DND-41 (cell line): ENCODE measurements around the gene TNFAIP8.

Source experiments
- ATAC-seq: fragments of 200-7000 bp; cut with Tn5 transposase; 3 replicates; pipeline ENCODE4 v1.9.1; 2021; ENCODE audit warnings: low read depth; ENCODE audit not compliant: insufficient read depth
- DNase-seq: peaks from one replicate; pipeline ENCODE4 v3.0.0-alpha.2; 2020
- H2AFZ ChIP-seq: 2 replicates; pipeline ENCODE4 v1.6.0; 2012; ENCODE audit warnings: low read depth, low read length
- H3K27ac ChIP-seq: 2 replicates; pipeline ENCODE4 v1.5.1; 2012; ENCODE audit warnings: low read length, inconsistent platforms
- H3K27me3 ChIP-seq: fragments of 200-600 bp; sonication (generic); 2 replicates; pipeline ENCODE4 v1.6.0; 2012; ENCODE audit warnings: low read length, mild to moderate bottlenecking, inconsistent platforms; ENCODE audit not compliant: insufficient read depth, poor library complexity
- H3K36me3 ChIP-seq: 2 replicates; pipeline ENCODE4 v1.5.1; 2012; ENCODE audit warnings: low read length, inconsistent platforms; ENCODE audit not compliant: insufficient read depth
- H3K4me1 ChIP-seq: 2 replicates; pipeline ENCODE4 v1.5.1; 2012; ENCODE audit warnings: mild to moderate bottlenecking, low read length; ENCODE audit not compliant: insufficient read depth
- H3K4me2 ChIP-seq: 2 replicates; pipeline ENCODE4 v1.6.0; 2012; ENCODE audit warnings: mild to moderate bottlenecking, moderate library complexity, low read length, inconsistent platforms; ENCODE audit not compliant: insufficient read depth
- H3K4me3 ChIP-seq, 2 experiments: fragments of 200-600 bp in 1 of 2; shearing (Covaris generic) in 1 of 2; 2 replicates each; pipeline ENCODE4 v1.5.1; 2012 to 2016; ENCODE audit warnings: inconsistent platforms in 2 of 2, low read length in 2 of 2, mild to moderate bottlenecking in 2 of 2, low read depth in 1 of 2, moderate library complexity in 1 of 2
- H3K79me2 ChIP-seq: 2 replicates; pipeline ENCODE4 v1.6.0; 2012; ENCODE audit warnings: low read length, inconsistent platforms; ENCODE audit not compliant: insufficient read depth
- H3K9ac ChIP-seq: 2 replicates; pipeline ENCODE4 v1.6.0; 2012; ENCODE audit warnings: low read depth, mild to moderate bottlenecking, inconsistent platforms, low read length, moderate library complexity
- H3K9me3 ChIP-seq: 2 replicates; pipeline ENCODE4 v1.5.1; 2012; ENCODE audit warnings: low read length, moderate library complexity, mild to moderate bottlenecking, inconsistent platforms; ENCODE audit not compliant: insufficient read depth, severe bottlenecking
- H4K20me1 ChIP-seq: 2 replicates; pipeline ENCODE4 v1.6.0; 2012; ENCODE audit warnings: low read length; ENCODE audit not compliant: insufficient read depth
- CTCF ChIP-seq: IDR thresholded peaks from 2 replicates; pipeline ENCODE4 v1.5.1; 2012; ENCODE audit warnings: borderline replicate concordance, low read length, moderate library complexity, mild to moderate bottlenecking; ENCODE audit not compliant: poor library complexity, severe bottlenecking; ENCODE audit errors: extremely low read depth
- EZH2 ChIP-seq: IDR thresholded peaks from 3 replicates; pipeline ENCODE4 v1.6.1; 2012; ENCODE audit warnings: borderline replicate concordance, low read depth, mild to moderate bottlenecking, moderate library complexity, low read length, inconsistent platforms; ENCODE audit not compliant: severe bottlenecking

TNFAIP8 gene

GRCh38 chr5:119383008-119383407 is 27.2 kb downstream of the TNFAIP8 start:
- DNase-seq (no peak), ATAC-seq (no peak)
- Histone ChIP-seq H3K9me3 (no peaks in the 10 kb centered on the region), H3K4me3 (no peak overlapping the region), H3K36me3 (no peaks in the 10 kb centered on the region), H3K4me2 (no peak overlapping the region), H3K27me3 (no peaks in the 10 kb centered on the region), H2AFZ (no peak overlapping the region), H3K9ac (no peak overlapping the region), H4K20me1 (peaks cover 13% of the 10 kb centered on the region; the same call in 1 of the 2 replicates), H3K4me1 (no peaks in the 10 kb centered on the region), H3K79me2 (peaks cover 94% of the 10 kb centered on the region), H3K27ac (no peak overlapping the region)
- no peak for TF ChIP-seq CTCF
- TF ChIP-seq EZH2 = no peak

- Histone ChIP-seq H3K9me3 (no peaks in the 10 kb centered on the region), H4K20me1 (peaks cover 10% of the 10 kb centered on the region; the same call in 1 of the 2 replicates), H3K27ac (no peak overlapping the region), H3K79me2 (peaks cover 93% of the 10 kb centered on the region), H3K36me3 (no peaks in the 10 kb centered on the region), H2AFZ (no peak overlapping the region), H3K4me1 (no peaks in the 10 kb centered on the region), H3K9ac (no peak overlapping the region), H3K4me3 (no peak overlapping the region), H3K4me2 (no peak overlapping the region), H3K27me3 (no peaks in the 10 kb centered on the region)
- TF ChIP-seq CTCF = no peak
- no peak for TF ChIP-seq EZH2
- DNase-seq (no peak), ATAC-seq (no peak)
Measured at GRCh38 chr5:119385136-119385535, 29.3 kb downstream of the TNFAIP8 start.

GRCh38 chr5:119385536-119386128 is 29.8 kb downstream of the TNFAIP8 start:
- no peaks in the 10 kb centered on the region for H3K27me3 ChIP-seq
- DNase-seq = no peak
- no peak overlapping the region for H2AFZ ChIP-seq
- H3K4me1 ChIP-seq = no peaks in the 10 kb centered on the region
- peaks cover 94% of the 10 kb centered on the region for H3K79me2 ChIP-seq
- no peaks in the 10 kb centered on the region for H3K9me3 ChIP-seq
- peaks cover 10% of the 10 kb centered on the region; the same call in 1 of the 2 replicates for H4K20me1 ChIP-seq
- TF ChIP-seq EZH2 (no peak), CTCF (no peak)
- H3K27ac ChIP-seq = no peak overlapping the region
- ATAC-seq = no peak
- no peak overlapping the region for H3K4me2 ChIP-seq
- H3K4me3 ChIP-seq = no peak overlapping the region
- no peaks in the 10 kb centered on the region for H3K36me3 ChIP-seq
- H3K9ac ChIP-seq = no peak overlapping the region
